ENCODE measurements around the gene DHRSX.

Gene DHRSX

DNA sequence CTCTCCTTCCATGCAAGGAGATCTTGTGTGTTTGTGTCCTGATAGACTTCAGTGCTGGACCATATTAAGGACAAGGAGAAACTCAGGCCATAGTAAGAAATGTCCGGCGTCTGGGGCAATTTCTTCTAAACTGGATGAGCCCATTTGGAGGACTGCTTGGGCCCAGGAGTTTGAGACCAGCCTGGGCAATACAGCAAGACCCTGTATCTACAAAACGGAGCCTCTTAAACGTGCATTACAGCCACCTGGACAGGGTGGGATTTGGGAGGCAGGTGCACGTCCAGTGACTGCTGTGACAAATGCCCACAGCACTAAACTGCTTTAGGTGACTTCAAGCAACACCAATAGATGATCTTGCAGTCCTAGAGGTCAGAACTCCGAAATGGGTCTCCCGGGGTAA is 311.9 kb downstream of the DHRSX start:
- no peak for DNase-seq (ENCODE audit: extremely low read depth, insufficient read length)
- no peak for TF ChIP-seq CTCF (IDR thresholded peaks at IDR 0.05; ENCODE audit: insufficient read depth, low read length, poor library complexity, severe bottlenecking)
- no peak overlapping the region for H3K4me3 ChIP-seq (replicated peaks; ENCODE audit: low read depth, low read length)
- no peaks in the 10 kb centered on the region for H3K27me3 ChIP-seq (replicated peaks; ENCODE audit: control insufficient read depth, insufficient read depth, low read length)
- H3K36me3 ChIP-seq (ENCODE audit: control insufficient read depth, insufficient read depth, low read length): no peaks in the 10 kb centered on the region

DNA sequence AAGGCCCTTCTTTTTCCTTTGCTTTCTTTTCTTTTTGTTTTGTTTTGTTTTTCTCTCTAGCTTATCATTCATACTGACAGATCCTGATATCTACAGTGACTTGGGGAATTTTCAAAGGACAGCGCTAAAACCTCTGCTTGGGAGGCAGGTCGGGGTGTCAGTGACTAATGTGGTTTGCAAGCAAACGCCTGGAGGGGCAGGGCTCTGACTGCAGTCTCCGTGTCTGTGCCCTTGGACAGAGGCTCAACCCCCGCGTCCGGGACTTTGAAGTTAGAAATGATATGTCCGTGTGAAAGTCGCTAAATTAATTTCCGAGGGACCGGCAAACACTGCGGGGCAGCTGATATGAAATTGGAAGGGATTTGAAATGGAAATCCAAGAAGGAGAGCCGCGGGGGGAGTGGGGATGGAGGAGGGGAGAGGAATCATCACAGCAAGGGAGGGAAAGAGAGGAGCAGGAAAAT is 312.4 kb downstream of the DHRSX start:
- TF ChIP-seq CTCF (IDR thresholded peaks at IDR 0.05; ENCODE audit: insufficient read depth, low read length, poor library complexity, severe bottlenecking): no peak
- DNase-seq (ENCODE audit: extremely low read depth, insufficient read length): no peak
- no peaks in the 10 kb centered on the region for H3K27me3 ChIP-seq (replicated peaks; ENCODE audit: control insufficient read depth, insufficient read depth, low read length)
- no peaks in the 10 kb centered on the region for H3K36me3 ChIP-seq (ENCODE audit: control insufficient read depth, insufficient read depth, low read length)
- no peak overlapping the region for H3K4me3 ChIP-seq (replicated peaks; ENCODE audit: low read depth, low read length)

- DNase-seq (ENCODE audit: extremely low read depth, insufficient read length): no peak
- no peak overlapping the region for H3K4me3 ChIP-seq (replicated peaks; ENCODE audit: low read depth, low read length)
- no peaks in the 10 kb centered on the region for H3K27me3 ChIP-seq (replicated peaks; ENCODE audit: control insufficient read depth, insufficient read depth, low read length)
- no peaks in the 10 kb centered on the region for H3K36me3 ChIP-seq (ENCODE audit: control insufficient read depth, insufficient read depth, low read length)
- no peak for TF ChIP-seq CTCF (IDR thresholded peaks at IDR 0.05; ENCODE audit: insufficient read depth, low read length, poor library complexity, severe bottlenecking)
Measured at GRCh38 chrX:2187352-2188115, 313.2 kb downstream of the DHRSX start.

GRCh38 chrX:2185341-2186082 is 315.3 kb downstream of the DHRSX start:
- H3K27me3 ChIP-seq (replicated peaks; ENCODE audit: control insufficient read depth, insufficient read depth, low read length): no peaks in the 10 kb centered on the region
- DNase-seq (ENCODE audit: extremely low read depth, insufficient read length): no peak

GRCh38 chrX:2184089-2184488 is 316.7 kb downstream of the DHRSX start:
- DNase-seq (ENCODE audit: extremely low read depth, insufficient read length): no peak
- Histone ChIP-seq H3K27me3 (replicated peaks; ENCODE audit: control insufficient read depth, insufficient read depth, low read length) (no peaks in the 10 kb centered on the region), H3K4me3 (replicated peaks; ENCODE audit: low read depth, low read length) (no peak overlapping the region)

More at GRCh38 chrX:2185341-2186082, 315.3 kb downstream of the DHRSX start:
- H3K4me3 ChIP-seq (replicated peaks; ENCODE audit: low read depth, low read length): no peak overlapping the region
- no peaks in the 10 kb centered on the region for H3K36me3 ChIP-seq (ENCODE audit: control insufficient read depth, insufficient read depth, low read length)
- TF ChIP-seq CTCF (IDR thresholded peaks at IDR 0.05; ENCODE audit: insufficient read depth, low read length, poor library complexity, severe bottlenecking): no peak

More at GRCh38 chrX:2184089-2184488, 316.7 kb downstream of the DHRSX start:
- no peak for TF ChIP-seq CTCF (IDR thresholded peaks at IDR 0.05; ENCODE audit: insufficient read depth, low read length, poor library complexity, severe bottlenecking)
- H3K36me3 ChIP-seq (ENCODE audit: control insufficient read depth, insufficient read depth, low read length): no peaks in the 10 kb centered on the region
